ENCODE measurements around the gene BCORL1. TPM values are rescaled to one million over a fixed set of nuclear protein-coding genes. Genes with fewer than 3 reads are reported as not detected.

The BCORL1 gene
- total and polyA plus RNA-seq, 2 donors (not counting 1 experiment from before 2014, with no cell fraction given): 1.9 to 14.3 TPM

GRCh38 chrX:129981200-129981553 is 1.3 kb upstream of the BCORL1 start:
- Mint-ChIP-seq H3K4me1 (peaks cover 15% of the 10 kb centered on the region), H3K4me3 (no peak overlapping the region), H3K9me3 (ENCODE audit: insufficient read depth) (no peaks in the 10 kb centered on the region), H3K27me3 (no peaks in the 10 kb centered on the region), H3K27ac (no peak overlapping the region)
- peaks cover 5 to 7% of the 10 kb centered on the region in 2 donors for H3K4me1 ChIP-seq (ENCODE audit: control insufficient read depth in 2 of 2, insufficient read depth in 2 of 2, low read length in 2 of 2)
- H3K4me3 ChIP-seq (ENCODE audit: control extremely low read depth in 1 of 5, extremely low read depth in 1 of 5, insufficient read depth in 1 of 5, low read depth in 2 of 5, low read length in 4 of 5): peak overlapping the region in 2 of 5 experiments; percentile 57 to 62
- H3K27me3 ChIP-seq (replicated peaks in 1 of 4; ENCODE audit: control extremely low read depth in 1 of 4, control insufficient read depth in 3 of 4, insufficient read depth in 4 of 4, low read length in 3 of 4): no peaks in the 10 kb centered on the region
- H3K9ac ChIP-seq (ENCODE audit: low read length): peak overlapping the region; percentile 67
- H4K20me1 ChIP-seq (ENCODE audit: control insufficient read depth, insufficient read depth, low read length, poor library complexity, severe bottlenecking): no peaks in the 10 kb centered on the region
- no peak overlapping the region for H3K27ac ChIP-seq (ENCODE audit: low read length in 2 of 2)
- ChIA-PET POLR2A (interaction anchor here (0.9 kb wide), 1 partner anchor 50 kb away, joined by 4 read pairs; no protein-coding TSS in a partner anchor), CTCF (interaction anchor here (0.7 kb wide), 1 partner anchor 103 kb away, joined by 4 read pairs; no protein-coding TSS in a partner anchor)
- WGBS (ENCODE audit: insufficient coverage): no CpG with 5 or more reads among the region's 17 CpGs
- peak; percentile 36 for DNase-seq
- peak overlapping the region; percentile 69 for H2AFZ ChIP-seq (ENCODE audit: insufficient read depth, low read depth, low read length, poor library complexity, severe bottlenecking)
- no peaks in the 10 kb centered on the region for H3K36me3 ChIP-seq (replicated peaks in 1 of 2; ENCODE audit: control extremely low read depth in 1 of 2, control insufficient read depth in 1 of 2, extremely low read depth in 1 of 2, insufficient read depth in 2 of 2, low read length in 1 of 2)
- TF ChIP-seq EZH2 (IDR thresholded peaks at IDR 0.05; ENCODE audit: borderline replicate concordance, insufficient read depth, low read depth, low read length, poor library complexity, severe bottlenecking) (no peak), CTCF (IDR thresholded peaks at IDR 0.05) (no peak)
- H3K9me3 ChIP-seq (ENCODE audit: control extremely low read depth in 1 of 3, control insufficient read depth in 2 of 3, insufficient read depth in 1 of 3, low read length in 2 of 3): no peaks in the 10 kb centered on the region
- intact Hi-C loops (cut with micrococcal nuclease): loop anchor here (5.0 kb wide), 2 partner anchors 139 to 304 kb away; partner anchors contain the start of gene ZDHHC9
- no peak for ATAC-seq (ENCODE audit: low read depth)
- H3K4me2 ChIP-seq (replicated peaks; ENCODE audit: low read depth, low read length, poor library complexity, severe bottlenecking): peak overlapping the region; percentile 92
- H3K79me2 ChIP-seq (ENCODE audit: control insufficient read depth, insufficient read depth, low read length): peaks cover 11% of the 10 kb centered on the region

GRCh38 chrX:129981752-129982299 is 609 bp upstream of the BCORL1 start:
- Mint-ChIP-seq H3K4me1 (peaks cover 16% of the 10 kb centered on the region), H3K27me3 (no peaks in the 10 kb centered on the region), H3K9me3 (ENCODE audit: insufficient read depth) (no peaks in the 10 kb centered on the region), H3K27ac (no peak overlapping the region), H3K4me3 (no peak overlapping the region)
- ATAC-seq (ENCODE audit: low read depth) (no peak), DNase-seq (no peak)
- peak overlapping the region in 2 of 5 experiments; percentile 41 to 62 for H3K4me3 ChIP-seq (ENCODE audit: control extremely low read depth in 1 of 5, extremely low read depth in 1 of 5, insufficient read depth in 1 of 5, low read depth in 2 of 5, low read length in 4 of 5)
- WGBS (ENCODE audit: insufficient coverage): 0% methylated on average over 6 of the region's 29 CpGs
- ChIA-PET POLR2A (interaction anchor here (0.9 to 1.7 kb wide), 3 partner anchors 21 to 51 kb away, joined by 3 to 18 read pairs (median 4); no protein-coding TSS in a partner anchor), CTCF (no interaction called here)
- peaks cover 11% of the 10 kb centered on the region for H3K79me2 ChIP-seq (ENCODE audit: control insufficient read depth, insufficient read depth, low read length)
- TF ChIP-seq EZH2 (IDR thresholded peaks at IDR 0.05; ENCODE audit: borderline replicate concordance, insufficient read depth, low read depth, low read length, poor library complexity, severe bottlenecking): no peak
- TF ChIP-seq CTCF (IDR thresholded peaks at IDR 0.05): no peak
- peaks cover 5 to 7% of the 10 kb centered on the region in 2 donors for H3K4me1 ChIP-seq (ENCODE audit: control insufficient read depth in 2 of 2, insufficient read depth in 2 of 2, low read length in 2 of 2)
- no peaks in the 10 kb centered on the region for H3K36me3 ChIP-seq (replicated peaks in 1 of 2; ENCODE audit: control extremely low read depth in 1 of 2, control insufficient read depth in 1 of 2, extremely low read depth in 1 of 2, insufficient read depth in 2 of 2, low read length in 1 of 2)
- H4K20me1 ChIP-seq (ENCODE audit: control insufficient read depth, insufficient read depth, low read length, poor library complexity, severe bottlenecking): no peaks in the 10 kb centered on the region
- peak overlapping the region; percentile 69 for H2AFZ ChIP-seq (ENCODE audit: insufficient read depth, low read depth, low read length, poor library complexity, severe bottlenecking)
- intact Hi-C loops (cut with micrococcal nuclease): loop anchor here (1.0 to 5.0 kb wide), 9 partner anchors 21 to 305 kb away; partner anchors contain the start of genes UTP14A and ZDHHC9
- peak overlapping the region; percentile 67 for H3K9ac ChIP-seq (ENCODE audit: low read length)
- H3K4me2 ChIP-seq (replicated peaks; ENCODE audit: low read depth, low read length, poor library complexity, severe bottlenecking): peak overlapping the region; percentile 92
- no peaks in the 10 kb centered on the region for H3K27me3 ChIP-seq (replicated peaks in 1 of 4; ENCODE audit: control extremely low read depth in 1 of 4, control insufficient read depth in 3 of 4, insufficient read depth in 4 of 4, low read length in 3 of 4)
- H3K27ac ChIP-seq (ENCODE audit: low read length in 2 of 2): no peak overlapping the region
- no peaks in the 10 kb centered on the region for H3K9me3 ChIP-seq (ENCODE audit: control extremely low read depth in 1 of 3, control insufficient read depth in 2 of 3, insufficient read depth in 1 of 3, low read length in 2 of 3)

Measured in B cell (primary cell).